H9 (cell line): ENCODE data around the gene MLPH. TPM values are rescaled to one million over a fixed set of nuclear protein-coding genes. Genes with fewer than 3 reads are reported as not detected.

Experiments used
- DNase-seq: peaks from one replicate; pipeline ENCODE4 v3.0.0-alpha.2; 2017
- H2AFZ ChIP-seq: one replicate; pipeline ENCODE4 v1.6.1; 2013; ENCODE audit warnings: mild to moderate bottlenecking, low read length, control low read depth, moderate library complexity
- H2AK5ac ChIP-seq: 2 replicates; pipeline ENCODE4 v1.6.1; 2013; ENCODE audit warnings: low read length, control low read depth, mixed read lengths; ENCODE audit not compliant: insufficient read length
- H2BK120ac ChIP-seq: one replicate; pipeline ENCODE4 v1.6.1; 2013; ENCODE audit warnings: low read depth, mild to moderate bottlenecking, low read length, control low read depth, inconsistent platforms; ENCODE audit not compliant: poor library complexity, severe bottlenecking
- H2BK12ac ChIP-seq: 2 replicates; pipeline ENCODE4 v1.6.1; 2013; ENCODE audit warnings: low read length, control low read depth, mixed read lengths, low read depth; ENCODE audit not compliant: insufficient read length
- H2BK15ac ChIP-seq: 2 replicates; pipeline ENCODE4 v1.6.1; 2013; ENCODE audit warnings: low read depth, low read length, control low read depth
- H2BK20ac ChIP-seq: one replicate; pipeline ENCODE4 v1.6.1; 2013; ENCODE audit warnings: low read depth, mild to moderate bottlenecking, low read length, control low read depth, inconsistent platforms; ENCODE audit not compliant: poor library complexity, severe bottlenecking
- H2BK5ac ChIP-seq: 2 replicates; pipeline ENCODE4 v1.6.1; 2013; ENCODE audit warnings: low read length, control low read depth, mixed read lengths; ENCODE audit not compliant: insufficient read length
- H3K14ac ChIP-seq: 2 replicates; pipeline ENCODE4 v1.6.1; 2013; ENCODE audit warnings: low read length, control low read depth; ENCODE audit not compliant: insufficient read depth
- H3K18ac ChIP-seq: 2 replicates; pipeline ENCODE4 v1.6.1; 2013; ENCODE audit warnings: low read depth, mild to moderate bottlenecking, mixed read lengths, low read length, control low read depth; ENCODE audit not compliant: insufficient read length
- H3K23ac ChIP-seq: 2 replicates; pipeline ENCODE4 v1.6.1; 2013; ENCODE audit warnings: low read length, control low read depth, mixed read lengths, low read depth; ENCODE audit not compliant: insufficient read length
- H3K23me2 ChIP-seq: 2 replicates; pipeline ENCODE4 v1.6.1; 2013; ENCODE audit warnings: low read depth, mild to moderate bottlenecking, mixed read lengths, low read length, control low read depth; ENCODE audit not compliant: insufficient read length, poor library complexity, severe bottlenecking
- H3K27ac ChIP-seq: 2 replicates; pipeline ENCODE4 v1.5.1; 2013; ENCODE audit warnings: low read length, control low read depth, mixed read lengths, low read depth; ENCODE audit not compliant: insufficient read length
- H3K27me3 ChIP-seq: 2 replicates; pipeline ENCODE4 v1.6.1; 2013; ENCODE audit warnings: low read length, control low read depth, inconsistent platforms; ENCODE audit not compliant: insufficient read depth
- H3K4ac ChIP-seq: 2 replicates; pipeline ENCODE4 v1.6.1; 2013; ENCODE audit warnings: low read depth, mild to moderate bottlenecking, control low read depth, inconsistent platforms, low read length, moderate library complexity
- H3K4me1 ChIP-seq: 2 replicates; pipeline ENCODE4 v1.6.1; 2013; ENCODE audit warnings: low read length, control low read depth, inconsistent platforms; ENCODE audit not compliant: insufficient read depth
- H3K4me2 ChIP-seq: 2 replicates; pipeline ENCODE4 v1.6.1; 2013; ENCODE audit warnings: low read length, control low read depth, mixed read lengths; ENCODE audit not compliant: insufficient read length, insufficient read depth
- H3K56ac ChIP-seq: 2 replicates; pipeline ENCODE4 v1.6.1; 2013; ENCODE audit warnings: low read depth, mild to moderate bottlenecking, mixed read lengths, low read length, control low read depth; ENCODE audit not compliant: insufficient read length
- H3K79me1 ChIP-seq: 2 replicates; pipeline ENCODE4 v1.6.1; 2013; ENCODE audit warnings: low read depth, mild to moderate bottlenecking, moderate library complexity, low read length, control low read depth, inconsistent platforms; ENCODE audit not compliant: insufficient read depth, poor library complexity, severe bottlenecking
- H3K79me2 ChIP-seq: 2 replicates; pipeline ENCODE4 v1.6.1; 2013; ENCODE audit warnings: low read length, control low read depth, inconsistent platforms; ENCODE audit not compliant: insufficient read depth
- H3K9ac ChIP-seq: 2 replicates; pipeline ENCODE4 v1.6.1; 2013; ENCODE audit warnings: low read length, control low read depth, mixed read lengths; ENCODE audit not compliant: insufficient read length; ENCODE audit errors: extremely low read depth
- H3K9me3 ChIP-seq: one replicate; pipeline ENCODE4 v1.6.1; 2013; ENCODE audit warnings: low read depth, low read length, inconsistent platforms; ENCODE audit not compliant: control insufficient read depth
- H3T11ph ChIP-seq: one replicate; pipeline ENCODE4 v1.6.1; 2013; ENCODE audit warnings: mild to moderate bottlenecking, low read length, control low read depth, inconsistent platforms
- H4K20me1 ChIP-seq: one replicate; pipeline ENCODE4 v1.6.1; 2013; ENCODE audit not compliant: control insufficient read depth, insufficient read length, insufficient read depth
- H4K5ac ChIP-seq: 2 replicates; pipeline ENCODE4 v1.6.1; 2013; ENCODE audit warnings: low read depth, mild to moderate bottlenecking, mixed read lengths, low read length, control low read depth; ENCODE audit not compliant: insufficient read length
- H4K8ac ChIP-seq: replicated peaks from 2 replicates; pipeline ENCODE4 v1.6.1; 2013; ENCODE audit warnings: low read length, control low read depth, mixed read lengths, low read depth; ENCODE audit not compliant: insufficient read length
- H4K91ac ChIP-seq: 2 replicates; pipeline ENCODE4 v1.6.1; 2013; ENCODE audit warnings: low read depth, mild to moderate bottlenecking, moderate library complexity, mixed read lengths, low read length, control low read depth; ENCODE audit not compliant: insufficient read length
- H3K27ac Mint-ChIP-seq, 3 experiments: 2 replicates in 2 of 3; 3 replicates in 1 of 3; pipeline ENCODE4 v1.8.0; 2020 to 2021; ENCODE audit warnings: mixed read lengths in 3 of 3, mild to moderate bottlenecking in 1 of 3, moderate library complexity in 1 of 3
- H3K27me3 Mint-ChIP-seq: 2 replicates; pipeline ENCODE4 v1.8.0; 2021; ENCODE audit warnings: low read depth, mild to moderate bottlenecking, moderate library complexity, mixed read lengths
- H3K36me3 Mint-ChIP-seq, 3 experiments: 2 replicates in 2 of 3; 3 replicates in 1 of 3; pipeline ENCODE4 v1.8.0; 2020 to 2021; ENCODE audit warnings: low read depth in 3 of 3, mixed read lengths in 3 of 3; ENCODE audit not compliant: insufficient read depth in 1 of 3
- H3K4me1 Mint-ChIP-seq, 2 experiments: 2 replicates each; pipeline ENCODE4 v1.8.0; 2020; ENCODE audit warnings: mixed read lengths in 2 of 2
- H3K4me3 Mint-ChIP-seq, 2 experiments: 2 replicates in 1 of 2; 3 replicates in 1 of 2; pipeline ENCODE4 v1.8.0; 2020 to 2021; ENCODE audit warnings: mild to moderate bottlenecking in 2 of 2, mixed read lengths in 2 of 2, moderate library complexity in 1 of 2
- H3K9me3 Mint-ChIP-seq, 2 experiments: 2 replicates in 1 of 2; 3 replicates in 1 of 2; pipeline ENCODE4 v1.8.0; 2020; ENCODE audit warnings: mild to moderate bottlenecking in 2 of 2, mixed read lengths in 2 of 2, moderate library complexity in 1 of 2
- CTCF ChIP-seq: fragments of 200-600 bp; sonication (generic); conservative IDR thresholded peaks from 3 replicates; pipeline ENCODE4 v1.8.0; 2021; ENCODE audit warnings: antibody characterized with exemption, mild to moderate bottlenecking
- WGBS: extraction: QIAGEN DNeasy Blood & Tissue Kit; methylation state at CpG from one replicate; pipeline ENCODE4 v1.1.7; 2013; ENCODE audit warnings: missing lambda C conversion rate, low lambda C conversion rate, mixed read lengths; ENCODE audit not compliant: insufficient read length; ENCODE audit errors: extremely low coverage; 5-methylcytosine and 5-hydroxymethylcytosine counted together
- total RNA-seq: library from RNA; stranded (reverse); gene quantifications from 2 replicates; pipeline ENCODE4 v1.2.1, GENCODE V29; 2021

The MLPH gene
- total RNA-seq, 1 experiment from 2014 or later, result 3.4 TPM

DNA sequence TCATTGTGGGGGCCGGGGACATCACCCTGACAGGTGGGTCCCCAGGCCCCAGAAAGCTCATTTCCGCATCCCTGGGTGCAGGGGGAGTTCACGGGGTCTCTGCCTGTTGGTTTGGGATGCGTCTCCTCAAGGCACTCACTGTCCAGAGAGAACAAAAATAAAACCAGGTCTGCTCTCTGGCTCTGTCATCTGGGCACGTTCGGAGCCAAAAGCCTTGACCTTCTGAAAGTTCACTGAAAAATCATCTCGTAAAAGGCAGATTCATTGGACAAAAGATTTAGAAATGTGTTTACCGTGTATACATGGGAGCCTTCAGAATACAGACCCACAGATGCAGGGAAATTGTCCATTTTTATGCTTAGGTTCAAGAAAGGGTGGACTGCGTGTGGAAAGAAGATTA, 26.6 kb downstream of the MLPH start:
- Histone ChIP-seq H2BK120ac (no peak overlapping the region), H3K27me3 (no peaks in the 10 kb centered on the region), H4K20me1 (no peaks in the 10 kb centered on the region), H2BK12ac (no peak overlapping the region), H3K4ac (no peak overlapping the region), H3K14ac (no peak overlapping the region), H3K4me1 (no peaks in the 10 kb centered on the region), H4K8ac (no peak overlapping the region), H3K23ac (no peak overlapping the region), H3K27ac (no peak overlapping the region), H2BK5ac (no peak overlapping the region), H3T11ph (no peak overlapping the region), H2AFZ (no peak overlapping the region), H3K4me2 (no peak overlapping the region), H3K79me1 (no peaks in the 10 kb centered on the region), H3K9ac (no peak overlapping the region), H2AK5ac (no peak overlapping the region), H3K9me3 (no peaks in the 10 kb centered on the region), H2BK15ac (no peak overlapping the region), H4K91ac (no peak overlapping the region), H3K18ac (no peak overlapping the region), H4K5ac (no peak overlapping the region), H3K23me2 (no peaks in the 10 kb centered on the region), H2BK20ac (no peak overlapping the region), H3K79me2 (no peaks in the 10 kb centered on the region), H3K56ac (no peak overlapping the region)
- TF ChIP-seq CTCF, result no peak
- no peaks in the 10 kb centered on the region for H3K36me3 Mint-ChIP-seq
- no peak for DNase-seq
- no peaks in the 10 kb centered on the region for H3K27me3 Mint-ChIP-seq
- peaks cover 3% of the 10 kb centered on the region in 2 experiments; a peak in 2 of 4 replicates for H3K4me1 Mint-ChIP-seq
- peaks cover 0 to 3% of the 10 kb centered on the region in 2 experiments; a peak in 2 of 5 replicates for H3K9me3 Mint-ChIP-seq
- no CpG with 5 or more reads among the region's 9 CpGs for WGBS
- H3K4me3 Mint-ChIP-seq, result no peak overlapping the region
- 0 out of 7 replicates have a peak overlapping the region, but pooled peaks of 1 of the 3 experiments have one; percentile 18 for H3K27ac Mint-ChIP-seq
